Adipocyte (in vitro differentiated cells): ENCODE measurements around the gene ZNF358.
A peak's percentile ranks its signal among the peaks of the same experiment; 100 is the strongest.

Source experiments
- DNase-seq: peaks from one replicate; pipeline ENCODE4 v3.0.0-alpha.2; 2015; ENCODE audit warnings: low read depth
- H3K27me3 ChIP-seq: replicated peaks from 2 replicates; pipeline ENCODE4 v1.7.0; 2013; ENCODE audit warnings: mild to moderate bottlenecking, low read length, moderate library complexity; ENCODE audit not compliant: control insufficient read depth, insufficient read depth
- H3K36me3 ChIP-seq: 2 replicates; pipeline ENCODE4 v1.7.0; 2013; ENCODE audit warnings: low read length, mild to moderate bottlenecking, moderate library complexity; ENCODE audit not compliant: control insufficient read depth, insufficient read depth, severe bottlenecking
- H3K4me1 ChIP-seq: 2 replicates; pipeline ENCODE4 v1.7.0; 2013; ENCODE audit warnings: mild to moderate bottlenecking, low read length, moderate library complexity; ENCODE audit not compliant: control insufficient read depth, insufficient read depth
- H3K4me3 ChIP-seq: 2 replicates; pipeline ENCODE4 v1.7.0; 2013; ENCODE audit warnings: mild to moderate bottlenecking, low read length, moderate library complexity
- H3K9ac ChIP-seq: 2 replicates; pipeline ENCODE4 v1.7.0; 2013; ENCODE audit warnings: mild to moderate bottlenecking, low read length, moderate library complexity
- H3K9me3 ChIP-seq: 2 replicates; pipeline ENCODE4 v1.7.0; 2013; ENCODE audit warnings: mild to moderate bottlenecking, low read length, moderate library complexity; ENCODE audit not compliant: control insufficient read depth

ZNF358 gene

DNA sequence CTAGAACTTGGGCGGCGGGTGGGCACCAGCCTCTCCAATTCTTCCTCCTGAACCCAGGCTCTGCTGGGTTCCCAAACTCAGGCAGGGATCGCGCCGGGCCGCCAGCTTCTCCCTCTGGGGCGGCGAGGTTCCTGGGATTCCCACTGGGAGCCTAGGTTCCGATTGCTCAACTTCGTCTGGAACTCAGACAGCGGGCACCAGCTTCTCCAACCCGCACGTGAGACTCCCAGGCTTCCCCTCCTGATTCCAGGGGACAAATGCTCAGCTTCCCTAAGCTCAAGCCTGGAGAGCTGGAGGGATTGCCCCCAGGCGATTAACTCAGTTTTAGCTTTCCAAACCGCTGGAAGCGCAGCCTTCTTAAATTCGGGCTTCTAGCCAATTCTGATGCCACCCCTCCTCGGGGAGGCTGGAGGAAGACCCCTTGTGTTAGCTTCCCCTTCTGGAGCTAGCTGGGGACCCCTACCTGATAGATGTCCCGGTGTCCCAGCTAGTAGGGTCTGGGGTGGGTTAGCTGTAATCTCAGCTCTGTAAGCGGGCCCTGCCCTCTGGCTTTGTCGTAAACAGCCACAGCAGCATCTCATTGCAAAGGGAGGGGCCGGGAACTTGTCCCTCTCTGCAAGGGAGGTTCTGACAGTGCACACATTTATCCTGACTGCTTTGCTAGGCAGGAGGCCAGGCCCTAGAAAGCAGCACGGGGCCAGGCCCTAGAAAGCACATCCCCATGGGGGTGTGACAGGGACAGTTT lies 7.2 kb downstream of the ZNF358 start:
- H3K9me3 ChIP-seq: no peaks in the 10 kb centered on the region
- peak; percentile 70 for DNase-seq
- peaks cover 18% of the 10 kb centered on the region for H3K4me1 ChIP-seq
- H3K36me3 ChIP-seq: peaks cover 14% of the 10 kb centered on the region
- H3K9ac ChIP-seq: peak overlapping the region; percentile 81
- H3K4me3 ChIP-seq: peak overlapping the region; percentile 79
- no peaks in the 10 kb centered on the region for H3K27me3 ChIP-seq

DNA sequence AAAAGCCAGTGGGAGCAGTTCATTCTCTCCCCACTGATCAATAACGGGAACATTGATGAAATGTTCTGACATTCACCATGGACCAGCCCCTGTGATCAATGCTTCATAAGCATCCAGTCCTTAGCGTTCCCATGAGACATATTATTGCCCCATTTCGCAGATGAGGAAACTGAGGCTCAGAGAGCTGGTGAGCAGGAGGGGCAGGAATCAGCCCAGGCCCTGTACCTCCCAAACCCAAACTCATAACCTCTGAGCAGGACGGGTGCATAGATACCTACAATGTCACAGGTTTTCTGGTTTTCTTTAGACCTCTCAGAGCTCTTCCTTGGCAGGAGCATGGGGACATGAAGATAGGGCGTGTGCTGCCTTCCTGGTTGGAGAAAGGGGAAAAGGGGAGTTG lies 8.6 kb downstream of the ZNF358 start:
- Histone ChIP-seq H3K9ac (no peak overlapping the region), H3K9me3 (no peaks in the 10 kb centered on the region), H3K27me3 (no peaks in the 10 kb centered on the region), H3K36me3 (peaks cover 26% of the 10 kb centered on the region), H3K4me3 (no peak overlapping the region), H3K4me1 (peaks cover 18% of the 10 kb centered on the region)
- no peak for DNase-seq

DNA sequence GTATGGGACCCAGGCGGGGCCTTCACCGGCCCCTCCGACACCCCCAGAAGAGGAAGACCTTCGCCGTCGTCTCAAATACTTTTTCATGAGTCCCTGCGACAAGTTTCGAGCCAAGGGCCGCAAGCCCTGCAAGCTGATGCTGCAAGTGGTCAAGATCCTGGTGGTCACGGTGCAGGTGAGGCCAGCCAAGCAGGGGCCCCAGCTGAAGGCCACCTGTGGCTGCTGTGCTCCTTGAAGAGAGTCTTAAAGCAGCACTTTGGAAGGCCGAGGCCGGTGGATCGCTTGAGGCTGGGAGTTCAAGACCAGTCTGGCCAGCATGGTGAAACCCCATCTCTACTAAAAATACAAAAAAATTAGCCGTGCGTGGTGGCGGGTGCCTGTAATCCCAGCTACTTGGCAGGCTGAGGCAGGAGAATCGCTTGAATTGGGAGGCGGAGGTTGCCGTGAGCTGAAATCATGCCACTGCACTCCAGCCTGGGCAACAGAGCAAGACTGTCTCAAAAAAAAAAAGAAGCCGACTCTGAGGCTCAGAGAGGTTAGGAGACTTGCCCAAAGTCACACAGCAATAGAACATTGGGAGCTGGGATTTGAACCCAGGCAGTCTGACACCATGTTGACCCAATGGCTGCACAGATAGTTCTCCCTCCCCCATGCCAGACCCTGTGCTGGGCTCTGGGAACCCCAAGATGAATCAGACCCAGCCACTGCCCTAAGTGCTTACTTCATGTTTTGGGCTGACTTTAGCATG lies 9.3 kb downstream of the ZNF358 start:
- peaks cover 18% of the 10 kb centered on the region for H3K4me1 ChIP-seq
- DNase-seq: no peak
- H3K27me3 ChIP-seq: no peaks in the 10 kb centered on the region
- peaks cover 31% of the 10 kb centered on the region for H3K36me3 ChIP-seq
- no peak overlapping the region for H3K4me3 ChIP-seq
- H3K9ac ChIP-seq: no peak overlapping the region
- H3K9me3 ChIP-seq: no peaks in the 10 kb centered on the region

DNA sequence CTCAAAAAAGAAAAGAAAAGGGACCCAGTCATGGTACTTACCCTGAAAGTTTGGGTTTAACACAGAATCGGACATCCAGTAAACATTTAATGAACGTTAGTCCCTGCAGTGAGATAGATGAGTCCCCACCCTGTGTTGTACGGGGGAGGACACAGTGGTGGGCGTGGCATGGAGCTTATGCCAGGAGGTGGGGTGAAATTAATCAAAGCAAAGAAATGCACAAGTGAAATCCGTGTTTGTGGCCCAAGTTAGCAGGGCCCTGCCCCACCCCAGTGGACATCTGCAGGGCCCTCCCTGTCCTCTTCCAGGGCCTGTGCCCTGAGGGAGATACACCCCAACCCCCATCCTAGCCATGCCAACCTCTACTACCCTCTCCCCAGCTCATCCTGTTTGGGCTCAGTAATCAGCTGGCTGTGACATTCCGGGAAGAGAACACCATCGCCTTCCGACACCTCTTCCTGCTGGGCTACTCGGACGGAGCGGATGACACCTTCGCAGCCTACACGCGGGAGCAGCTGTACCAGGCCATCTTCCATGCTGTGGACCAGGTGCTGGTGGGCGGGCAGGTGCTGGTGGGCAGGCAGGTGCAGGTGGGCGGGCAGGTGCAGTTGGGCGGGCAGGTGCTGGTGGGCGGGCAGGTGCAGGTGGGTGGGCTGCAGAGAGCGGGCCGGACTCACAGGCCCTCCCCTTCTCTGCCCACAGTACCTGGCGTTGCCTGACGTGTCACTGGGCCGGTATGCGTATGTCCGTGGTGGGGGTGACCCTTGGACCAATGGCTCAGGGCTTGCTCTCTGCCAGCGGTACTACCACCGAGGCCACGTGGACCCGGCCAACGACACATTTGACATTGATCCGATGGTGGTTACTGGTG lies 10.4 kb downstream of the ZNF358 start:
- Histone ChIP-seq H3K36me3 (peaks cover 36% of the 10 kb centered on the region), H3K4me3 (no peak overlapping the region), H3K9ac (no peak overlapping the region), H3K4me1 (peaks cover 18% of the 10 kb centered on the region), H3K9me3 (no peaks in the 10 kb centered on the region), H3K27me3 (no peaks in the 10 kb centered on the region)
- DNase-seq: no peak

DNA sequence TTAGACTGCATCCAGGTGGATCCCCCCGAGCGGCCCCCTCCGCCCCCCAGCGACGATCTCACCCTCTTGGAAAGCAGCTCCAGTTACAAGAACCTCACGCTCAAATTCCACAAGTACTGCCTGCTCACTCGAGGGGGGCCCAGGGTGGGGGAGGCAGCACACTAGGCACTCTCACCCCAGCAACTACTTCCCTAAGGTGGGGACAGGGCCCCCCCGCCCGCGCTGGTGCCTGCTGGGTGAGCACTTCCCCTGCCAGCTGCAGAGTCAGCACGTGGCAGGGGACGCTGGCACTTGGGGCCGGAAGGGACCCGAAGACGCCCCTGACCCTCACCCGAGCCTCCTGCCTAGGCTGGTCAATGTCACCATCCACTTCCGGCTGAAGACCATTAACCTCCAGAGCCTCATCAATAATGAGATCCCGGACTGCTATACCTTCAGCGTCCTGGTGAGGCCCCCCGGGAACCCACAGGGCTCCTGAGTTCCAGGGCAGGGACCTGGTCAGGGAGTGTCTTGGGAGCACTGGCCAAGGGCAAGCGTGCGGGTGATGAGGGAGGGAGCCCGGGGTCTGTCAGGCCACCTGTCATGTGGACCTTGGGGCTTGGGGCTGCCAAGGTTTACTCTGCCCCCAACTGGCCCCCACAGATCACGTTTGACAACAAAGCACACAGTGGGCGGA lies 11.8 kb downstream of the ZNF358 start:
- Histone ChIP-seq H3K27me3 (no peaks in the 10 kb centered on the region), H3K9me3 (no peaks in the 10 kb centered on the region), H3K4me1 (peaks cover 10% of the 10 kb centered on the region), H3K4me3 (no peak overlapping the region), H3K36me3 (peaks cover 36% of the 10 kb centered on the region), H3K9ac (no peak overlapping the region)
- no peak for DNase-seq

DNA sequence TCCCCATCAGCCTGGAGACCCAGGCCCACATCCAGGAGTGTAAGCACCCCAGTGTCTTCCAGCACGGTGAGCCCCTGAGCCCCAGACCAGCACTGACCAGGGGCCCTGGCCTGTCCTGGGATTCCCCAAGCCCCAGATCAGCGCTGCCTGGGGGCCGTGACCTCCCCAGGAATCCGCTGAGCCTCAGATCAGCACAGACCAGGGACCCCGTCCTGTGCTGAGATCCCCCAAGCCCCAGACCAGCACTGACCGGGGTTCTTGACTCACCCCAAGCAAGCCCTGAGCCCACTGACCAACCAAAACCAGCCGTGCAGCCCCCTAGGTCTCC lies 12.3 kb downstream of the ZNF358 start:
- H3K4me3 ChIP-seq: no peak overlapping the region
- H3K9me3 ChIP-seq: no peaks in the 10 kb centered on the region
- H3K36me3 ChIP-seq: peaks cover 36% of the 10 kb centered on the region
- H3K9ac ChIP-seq: no peak overlapping the region
- no peak for DNase-seq
- peaks cover 9% of the 10 kb centered on the region for H3K4me1 ChIP-seq
- H3K27me3 ChIP-seq: no peaks in the 10 kb centered on the region

DNA sequence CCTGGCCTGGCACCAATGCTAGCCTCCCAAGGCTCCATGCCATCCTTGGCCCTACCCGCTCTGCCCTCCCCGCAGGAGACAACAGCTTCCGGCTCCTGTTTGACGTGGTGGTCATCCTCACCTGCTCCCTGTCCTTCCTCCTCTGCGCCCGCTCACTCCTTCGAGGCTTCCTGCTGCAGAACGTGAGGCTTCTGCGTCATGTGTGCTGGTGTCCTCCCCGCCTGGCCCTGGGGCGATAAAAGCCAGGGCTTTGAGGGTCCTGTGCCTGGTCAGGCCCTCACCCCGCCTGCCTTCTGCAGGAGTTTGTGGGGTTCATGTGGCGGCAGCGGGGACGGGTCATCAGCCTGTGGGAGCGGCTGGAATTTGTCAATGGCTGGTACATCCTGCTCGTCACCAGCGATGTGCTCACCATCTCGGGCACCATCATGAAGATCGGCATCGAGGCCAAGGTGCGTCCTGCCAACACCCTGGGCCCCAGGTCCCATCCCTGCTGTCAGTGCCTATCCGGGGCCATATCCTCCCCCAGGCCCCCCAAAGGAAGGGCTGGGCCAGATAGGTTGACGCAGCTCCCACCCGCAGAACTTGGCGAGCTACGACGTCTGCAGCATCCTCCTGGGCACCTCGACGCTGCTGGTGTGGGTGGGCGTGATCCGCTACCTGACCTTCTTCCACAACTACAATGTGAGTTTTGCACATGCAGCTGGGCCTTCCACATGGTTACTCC lies 12.8 kb downstream of the ZNF358 start:
- Histone ChIP-seq H3K9me3 (no peaks in the 10 kb centered on the region), H3K27me3 (no peaks in the 10 kb centered on the region), H3K4me1 (peaks cover 7% of the 10 kb centered on the region), H3K9ac (no peak overlapping the region), H3K36me3 (peaks cover 36% of the 10 kb centered on the region), H3K4me3 (no peak overlapping the region)
- no peak for DNase-seq

DNA sequence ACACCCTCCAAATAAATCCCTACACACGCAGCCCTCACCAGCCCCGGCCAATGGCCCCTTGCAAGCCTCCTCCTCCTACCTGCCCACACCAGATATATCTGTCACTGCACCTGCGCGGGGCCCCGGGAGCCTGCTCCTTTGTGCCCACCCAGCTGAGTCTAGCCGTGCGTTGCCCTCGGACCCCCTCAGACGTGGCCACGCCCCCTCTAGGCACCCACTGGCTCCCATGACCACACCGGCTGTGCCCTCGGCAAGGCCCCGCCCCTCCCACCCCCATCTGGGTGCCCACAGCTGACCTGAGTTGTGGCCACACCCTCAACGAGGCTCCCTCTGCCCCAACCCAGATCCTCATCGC lies 13.3 kb downstream of the ZNF358 start:
- Histone ChIP-seq H3K4me1 (peaks cover 5% of the 10 kb centered on the region), H3K9ac (no peak overlapping the region), H3K9me3 (no peaks in the 10 kb centered on the region), H3K36me3 (peaks cover 36% of the 10 kb centered on the region), H3K27me3 (no peaks in the 10 kb centered on the region), H3K4me3 (no peak overlapping the region)
- no peak for DNase-seq

DNA sequence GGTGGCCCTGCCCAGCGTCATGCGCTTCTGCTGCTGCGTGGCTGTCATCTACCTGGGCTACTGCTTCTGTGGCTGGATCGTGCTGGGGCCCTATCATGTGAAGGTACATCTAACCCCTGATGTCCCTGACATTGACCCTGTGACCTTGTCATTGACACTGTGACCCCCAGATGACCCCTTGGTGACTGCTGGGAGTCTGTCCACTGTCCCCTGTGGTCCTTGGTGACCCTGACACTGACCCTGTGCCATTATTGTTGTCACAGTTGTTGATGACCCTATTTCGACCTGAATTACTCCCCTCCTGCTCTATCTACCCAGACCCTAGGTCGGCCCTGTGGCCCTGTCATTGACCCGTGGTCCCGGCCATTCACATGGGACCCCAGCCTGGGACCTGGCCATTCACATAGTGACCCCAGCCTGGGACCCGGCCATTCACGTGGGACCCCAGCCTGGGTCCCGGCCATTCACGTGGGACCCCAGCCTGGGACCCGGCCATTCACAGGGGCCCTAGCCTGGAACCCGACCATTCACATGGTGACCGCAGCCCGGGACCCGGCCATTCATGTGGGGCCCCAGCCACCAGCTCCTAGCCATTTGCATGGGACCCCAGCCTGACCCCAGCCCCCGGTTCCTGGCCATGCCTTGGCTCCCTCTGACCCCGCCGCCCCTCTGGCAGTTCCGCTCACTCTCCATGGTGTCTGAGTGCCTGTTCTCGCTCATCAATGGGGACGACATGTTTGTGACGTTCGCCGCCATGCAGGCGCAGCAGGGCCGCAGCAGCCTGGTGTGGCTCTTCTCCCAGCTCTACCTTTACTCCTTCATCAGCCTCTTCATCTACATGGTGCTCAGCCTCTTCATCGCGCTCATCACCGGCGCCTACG lies 13.9 kb downstream of the ZNF358 start:
- H3K27me3 ChIP-seq: no peaks in the 10 kb centered on the region
- H3K4me3 ChIP-seq: no peak overlapping the region
- H3K9me3 ChIP-seq: no peaks in the 10 kb centered on the region
- H3K36me3 ChIP-seq: peaks cover 36% of the 10 kb centered on the region
- DNase-seq: no peak
- no peak overlapping the region for H3K9ac ChIP-seq
- peaks cover 5% of the 10 kb centered on the region for H3K4me1 ChIP-seq
